DND-41 (cell line): ENCODE measurements around the gene PTPRK.

Experiments used
- ATAC-seq: fragments of 200-7000 bp; cut with Tn5 transposase; 3 replicates; pipeline ENCODE4 v1.9.1; 2021; ENCODE audit warnings: low read depth; ENCODE audit not compliant: insufficient read depth
- DNase-seq: peaks from one replicate; pipeline ENCODE4 v3.0.0-alpha.2; 2020
- H2AFZ ChIP-seq: 2 replicates; pipeline ENCODE4 v1.6.0; 2012; ENCODE audit warnings: low read depth, low read length
- H3K27ac ChIP-seq: 2 replicates; pipeline ENCODE4 v1.5.1; 2012; ENCODE audit warnings: low read length, inconsistent platforms
- H3K27me3 ChIP-seq: fragments of 200-600 bp; sonication (generic); 2 replicates; pipeline ENCODE4 v1.6.0; 2012; ENCODE audit warnings: low read length, mild to moderate bottlenecking, inconsistent platforms; ENCODE audit not compliant: insufficient read depth, poor library complexity
- H3K36me3 ChIP-seq: 2 replicates; pipeline ENCODE4 v1.5.1; 2012; ENCODE audit warnings: low read length, inconsistent platforms; ENCODE audit not compliant: insufficient read depth
- H3K4me1 ChIP-seq: 2 replicates; pipeline ENCODE4 v1.5.1; 2012; ENCODE audit warnings: mild to moderate bottlenecking, low read length; ENCODE audit not compliant: insufficient read depth
- H3K4me2 ChIP-seq: 2 replicates; pipeline ENCODE4 v1.6.0; 2012; ENCODE audit warnings: mild to moderate bottlenecking, moderate library complexity, low read length, inconsistent platforms; ENCODE audit not compliant: insufficient read depth
- H3K4me3 ChIP-seq, 2 experiments: fragments of 200-600 bp in 1 of 2; shearing (Covaris generic) in 1 of 2; 2 replicates each; pipeline ENCODE4 v1.5.1; 2012 to 2016; ENCODE audit warnings: inconsistent platforms in 2 of 2, low read length in 2 of 2, mild to moderate bottlenecking in 2 of 2, low read depth in 1 of 2, moderate library complexity in 1 of 2
- H3K79me2 ChIP-seq: 2 replicates; pipeline ENCODE4 v1.6.0; 2012; ENCODE audit warnings: low read length, inconsistent platforms; ENCODE audit not compliant: insufficient read depth
- H3K9ac ChIP-seq: 2 replicates; pipeline ENCODE4 v1.6.0; 2012; ENCODE audit warnings: low read depth, mild to moderate bottlenecking, inconsistent platforms, low read length, moderate library complexity
- H3K9me3 ChIP-seq: 2 replicates; pipeline ENCODE4 v1.5.1; 2012; ENCODE audit warnings: low read length, moderate library complexity, mild to moderate bottlenecking, inconsistent platforms; ENCODE audit not compliant: insufficient read depth, severe bottlenecking
- H4K20me1 ChIP-seq: 2 replicates; pipeline ENCODE4 v1.6.0; 2012; ENCODE audit warnings: low read length; ENCODE audit not compliant: insufficient read depth
- EZH2 ChIP-seq: IDR thresholded peaks from 3 replicates; pipeline ENCODE4 v1.6.1; 2012; ENCODE audit warnings: borderline replicate concordance, low read depth, mild to moderate bottlenecking, moderate library complexity, low read length, inconsistent platforms; ENCODE audit not compliant: severe bottlenecking
- TF ChIP-seq, protein P1 (sequence below): IDR thresholded peaks from 2 replicates; pipeline ENCODE4 v1.5.1; 2012; ENCODE audit warnings: borderline replicate concordance, low read length, moderate library complexity, mild to moderate bottlenecking; ENCODE audit not compliant: poor library complexity, severe bottlenecking; ENCODE audit errors: extremely low read depth

PTPRK gene

DNA sequence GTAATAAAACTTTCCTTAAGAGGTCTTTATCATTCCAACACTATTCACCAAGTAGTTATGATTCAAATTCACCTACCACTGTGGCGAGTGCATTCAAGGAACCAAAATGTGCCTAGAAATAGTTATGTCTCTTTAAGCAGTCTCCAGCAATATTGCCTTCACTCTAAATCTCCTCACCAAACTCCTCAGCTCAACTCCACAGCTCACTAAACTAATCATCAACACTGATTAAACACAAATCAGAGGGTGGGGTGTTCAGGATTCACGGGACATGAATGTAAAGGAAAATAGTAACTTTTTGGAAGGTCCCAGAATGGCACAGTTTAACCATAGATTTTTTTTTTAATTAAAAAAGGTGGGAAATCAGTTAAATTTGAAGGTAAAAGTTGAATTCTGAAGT is 549.0 kb downstream of the PTPRK start:
- Histone ChIP-seq H2AFZ (no peak overlapping the region), H3K4me2 (peak overlapping the region; percentile 49), H3K4me1 (peaks cover 43% of the 10 kb centered on the region), H3K9me3 (peaks cover 10% of the 10 kb centered on the region), H3K36me3 (no peaks in the 10 kb centered on the region), H3K27ac (peak overlapping the region; percentile 67; the same call in 1 of the 2 replicates), H3K4me3 (no peak overlapping the region), H3K79me2 (no peaks in the 10 kb centered on the region), H4K20me1 (no peaks in the 10 kb centered on the region), H3K27me3 (no peaks in the 10 kb centered on the region), H3K9ac (no peak overlapping the region; the same call in 1 of the 2 replicates)
- TF ChIP-seq, protein P1, sequence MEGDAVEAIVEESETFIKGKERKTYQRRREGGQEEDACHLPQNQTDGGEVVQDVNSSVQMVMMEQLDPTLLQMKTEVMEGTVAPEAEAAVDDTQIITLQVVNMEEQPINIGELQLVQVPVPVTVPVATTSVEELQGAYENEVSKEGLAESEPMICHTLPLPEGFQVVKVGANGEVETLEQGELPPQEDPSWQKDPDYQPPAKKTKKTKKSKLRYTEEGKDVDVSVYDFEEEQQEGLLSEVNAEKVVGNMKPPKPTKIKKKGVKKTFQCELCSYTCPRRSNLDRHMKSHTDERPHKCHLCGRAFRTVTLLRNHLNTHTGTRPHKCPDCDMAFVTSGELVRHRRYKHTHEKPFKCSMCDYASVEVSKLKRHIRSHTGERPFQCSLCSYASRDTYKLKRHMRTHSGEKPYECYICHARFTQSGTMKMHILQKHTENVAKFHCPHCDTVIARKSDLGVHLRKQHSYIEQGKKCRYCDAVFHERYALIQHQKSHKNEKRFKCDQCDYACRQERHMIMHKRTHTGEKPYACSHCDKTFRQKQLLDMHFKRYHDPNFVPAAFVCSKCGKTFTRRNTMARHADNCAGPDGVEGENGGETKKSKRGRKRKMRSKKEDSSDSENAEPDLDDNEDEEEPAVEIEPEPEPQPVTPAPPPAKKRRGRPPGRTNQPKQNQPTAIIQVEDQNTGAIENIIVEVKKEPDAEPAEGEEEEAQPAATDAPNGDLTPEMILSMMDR: no peak
- TF ChIP-seq EZH2: no peak
- ATAC-seq (no peak), DNase-seq (no peak)

DNA sequence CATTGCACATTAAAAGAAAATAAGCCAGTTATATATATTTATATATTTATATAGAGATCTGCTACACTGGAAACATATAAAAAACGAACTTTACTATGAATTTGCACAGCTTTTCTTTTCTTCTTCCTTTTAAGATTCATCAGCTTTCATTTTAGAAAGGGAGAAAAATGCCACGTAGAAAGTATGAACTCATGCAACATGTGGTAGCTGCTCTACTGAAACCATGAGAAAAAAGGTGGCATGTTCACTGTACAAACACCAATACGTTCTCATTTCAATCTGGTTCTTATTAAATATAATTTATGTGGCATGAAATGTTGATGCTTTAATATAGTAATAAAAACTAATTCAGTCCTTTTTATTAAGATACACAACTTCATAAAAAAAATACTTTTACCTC is 550.7 kb downstream of the PTPRK start:
- Histone ChIP-seq H3K4me1 (peaks cover 43% of the 10 kb centered on the region), H3K4me3 (no peak overlapping the region), H3K36me3 (no peaks in the 10 kb centered on the region), H3K27ac (no peak overlapping the region), H4K20me1 (no peaks in the 10 kb centered on the region), H3K9me3 (peaks cover 10% of the 10 kb centered on the region), H2AFZ (no peak overlapping the region), H3K4me2 (no peak overlapping the region), H3K9ac (no peak overlapping the region), H3K79me2 (no peaks in the 10 kb centered on the region), H3K27me3 (no peaks in the 10 kb centered on the region)
- ATAC-seq (no peak), DNase-seq (no peak)
- TF ChIP-seq, protein P1: no peak
- no peak for TF ChIP-seq EZH2

DNA sequence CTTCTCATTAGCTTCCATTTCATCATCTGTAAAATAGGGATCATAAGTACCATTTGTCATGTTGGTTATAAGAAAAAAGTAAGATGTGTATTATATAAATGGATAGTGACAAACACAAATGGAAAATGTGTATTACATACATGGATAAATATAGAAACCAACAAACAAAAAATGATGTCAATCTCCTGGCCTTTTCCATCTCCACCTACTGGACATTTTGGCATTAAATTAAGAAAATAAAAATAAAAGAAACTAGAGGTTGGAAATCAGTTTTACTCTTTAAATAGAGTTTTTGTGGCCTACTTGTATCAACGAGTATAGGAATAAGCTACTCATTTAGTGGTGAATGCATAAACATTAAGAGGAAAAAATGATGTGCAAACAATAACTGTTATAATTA is 552.0 kb downstream of the PTPRK start:
- no peak overlapping the region for H3K9ac ChIP-seq
- no peak overlapping the region for H3K27ac ChIP-seq
- no peaks in the 10 kb centered on the region for H3K79me2 ChIP-seq
- peaks cover 10% of the 10 kb centered on the region for H3K9me3 ChIP-seq
- no peak overlapping the region for H3K4me3 ChIP-seq
- no peaks in the 10 kb centered on the region for H4K20me1 ChIP-seq
- TF ChIP-seq, protein P1: no peak
- no peak for TF ChIP-seq EZH2
- DNase-seq: no peak
- peaks cover 32% of the 10 kb centered on the region for H3K4me1 ChIP-seq
- no peaks in the 10 kb centered on the region for H3K36me3 ChIP-seq
- no peak for ATAC-seq
- no peak overlapping the region for H3K4me2 ChIP-seq
- H3K27me3 ChIP-seq: no peaks in the 10 kb centered on the region
- no peak overlapping the region for H2AFZ ChIP-seq

DNA sequence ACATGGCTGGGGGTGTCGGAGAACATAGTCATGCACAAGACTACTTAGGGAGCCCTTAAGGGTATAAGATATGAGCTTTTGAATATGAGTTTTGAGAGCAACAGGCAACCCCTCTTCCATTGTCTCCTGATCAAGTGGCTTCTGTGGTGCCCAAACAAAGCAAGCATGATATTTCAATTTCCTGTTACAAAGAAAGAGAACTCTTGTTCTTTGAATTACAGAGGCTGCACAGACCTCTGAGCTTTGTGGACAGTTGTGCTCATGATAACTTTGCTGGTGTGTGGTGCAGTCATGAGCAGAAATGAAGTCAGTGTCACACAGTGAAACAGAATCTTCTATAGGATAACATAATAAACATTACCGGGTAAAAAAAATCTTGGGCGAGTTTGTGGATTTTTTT is 552.7 kb downstream of the PTPRK start:
- H3K9ac ChIP-seq: no peak overlapping the region
- no peak overlapping the region for H2AFZ ChIP-seq
- H3K4me2 ChIP-seq: no peak overlapping the region
- H3K36me3 ChIP-seq: no peaks in the 10 kb centered on the region
- no peak overlapping the region for H3K4me3 ChIP-seq
- no peak overlapping the region for H3K27ac ChIP-seq
- no peaks in the 10 kb centered on the region for H3K27me3 ChIP-seq
- peaks cover 26% of the 10 kb centered on the region for H3K4me1 ChIP-seq
- DNase-seq (peak; percentile 25), ATAC-seq (no peak)
- TF ChIP-seq, protein P1: no peak
- no peak for TF ChIP-seq EZH2
- H4K20me1 ChIP-seq: no peaks in the 10 kb centered on the region
- H3K79me2 ChIP-seq: no peaks in the 10 kb centered on the region
- H3K9me3 ChIP-seq: peaks cover 10% of the 10 kb centered on the region
